HG03442 (cell line): Measurements from ENCODE around the gene RAD51B.
"Not testable (repeated sequence)": the region's sequence is repeated elsewhere in the genome, so short reads cannot be mapped to it uniquely, and the experiment has no call there.

Source experiments
- ATAC-seq: cut with Tn5 transposase; IDR thresholded peaks from one replicate; pipeline ENCODE4 v1.9.1; 2021; ENCODE audit warnings: mild to moderate bottlenecking, moderate library complexity; ENCODE audit not compliant: unreplicated experiment

Gene RAD51B

GRCh38 chr14:68245146-68246073, 425.8 kb downstream of the RAD51B start:
- ATAC-seq, result no peak

GRCh38 chr14:68246074-68246785, 426.7 kb downstream of the RAD51B start:
- no peak for ATAC-seq

GRCh38 chr14:68246786-68247105, 427.2 kb downstream of the RAD51B start:
- ATAC-seq, result no peak

- ATAC-seq, result no peak
Observed at GRCh38 chr14:68247274-68247673, 427.7 kb downstream of the RAD51B start.

- ATAC-seq, result no peak
Observed at GRCh38 chr14:68247676-68248268, 428.2 kb downstream of the RAD51B start.

GRCh38 chr14:68248481-68249255, 429.1 kb downstream of the RAD51B start:
- ATAC-seq, result no peak

GRCh38 chr14:68249661-68250451, 430.3 kb downstream of the RAD51B start:
- no peak for ATAC-seq

- ATAC-seq, result no peak
Observed at GRCh38 chr14:68250927-68251768, 431.6 kb downstream of the RAD51B start.

- no peak for ATAC-seq
Observed at GRCh38 chr14:68251769-68252100, 432.2 kb downstream of the RAD51B start.

- no peak for ATAC-seq
Observed at GRCh38 chr14:68253160-68253780, 433.7 kb downstream of the RAD51B start.

- ATAC-seq, result no peak
Observed at GRCh38 chr14:68253878-68254528, 434.4 kb downstream of the RAD51B start.

- ATAC-seq, result no peak
Observed at GRCh38 chr14:68254669-68255527, 435.3 kb downstream of the RAD51B start.

GRCh38 chr14:68255693-68256178, 436.2 kb downstream of the RAD51B start:
- ATAC-seq, result no peak

GRCh38 chr14:68257969-68258368, 438.4 kb downstream of the RAD51B start:
- ATAC-seq, result no peak

GRCh38 chr14:68258995-68259394, 439.4 kb downstream of the RAD51B start:
- ATAC-seq, result not testable (repeated sequence)

- ATAC-seq, result no peak
Observed at GRCh38 chr14:68260121-68260520, 440.5 kb downstream of the RAD51B start.

- ATAC-seq, result no peak
Observed at GRCh38 chr14:68261092-68261842, 441.7 kb downstream of the RAD51B start.
